K562 (cell line): ENCODE measurements around the gene DTNB.

Source experiments
- EP300 ChIP-seq: IDR thresholded peaks from 2 replicates; pipeline ENCODE4 v1.6.1; 2012; ENCODE audit warnings: low read length, improper control_type of control experiment
- TSC22D4 ChIP-seq: fragments of 450-650 bp; IDR thresholded peaks from 2 replicates; pipeline ENCODE4 v1.6.1; 2016; ENCODE audit warnings: missing genetic modification characterization, missing biosample characterization, control low read depth
- TF ChIP-seq, protein P1 (sequence below): sonication (generic); formaldehyde crosslinking; IDR thresholded peaks from 2 replicates; pipeline ENCODE4 v1.8.1; 2022; ENCODE audit warnings: missing genetic modification reagents

DNA sequence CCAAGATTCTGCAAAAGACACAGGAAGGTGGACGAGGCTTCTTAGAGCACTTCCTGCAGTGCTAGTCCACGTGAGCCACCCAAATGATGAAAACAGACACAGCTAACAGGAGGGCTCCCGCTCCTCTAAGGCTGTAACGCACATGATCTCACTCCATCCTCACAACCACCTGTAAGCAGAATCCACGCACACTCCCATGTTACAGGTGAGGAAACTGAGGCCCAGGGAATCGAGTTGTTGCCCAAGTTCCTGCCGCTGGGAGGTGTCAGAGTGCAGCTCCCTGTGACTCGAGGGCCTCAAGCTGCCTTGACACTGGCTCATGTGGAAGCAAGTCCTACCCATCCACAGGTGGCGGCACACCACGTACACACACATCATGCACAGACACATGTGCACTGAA, 336.1 kb downstream of the DTNB start:
- TF ChIP-seq, protein P1, sequence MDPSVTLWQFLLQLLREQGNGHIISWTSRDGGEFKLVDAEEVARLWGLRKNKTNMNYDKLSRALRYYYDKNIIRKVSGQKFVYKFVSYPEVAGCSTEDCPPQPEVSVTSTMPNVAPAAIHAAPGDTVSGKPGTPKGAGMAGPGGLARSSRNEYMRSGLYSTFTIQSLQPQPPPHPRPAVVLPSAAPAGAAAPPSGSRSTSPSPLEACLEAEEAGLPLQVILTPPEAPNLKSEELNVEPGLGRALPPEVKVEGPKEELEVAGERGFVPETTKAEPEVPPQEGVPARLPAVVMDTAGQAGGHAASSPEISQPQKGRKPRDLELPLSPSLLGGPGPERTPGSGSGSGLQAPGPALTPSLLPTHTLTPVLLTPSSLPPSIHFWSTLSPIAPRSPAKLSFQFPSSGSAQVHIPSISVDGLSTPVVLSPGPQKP (CRISPR knock-in tag) = no peak
- TF ChIP-seq TSC22D4 (tag) (no peak), EP300 (no peak)
